Lower lobe of right lung (tissue), 2 donors: ENCODE results near the gene CD36. TPM values are rescaled to one million over a fixed set of nuclear protein-coding genes. Genes with fewer than 3 reads are reported as not detected.

Experiments
- ATAC-seq, 2 donors: fragments of 200-7000 bp; cut with Tn5 transposase; one replicate each; pipeline ENCODE4 v1.9.1; 2020 to 2022; ENCODE audit warnings: mild to moderate bottlenecking in 2 of 2, moderate library complexity in 2 of 2
- DNase-seq: peaks from one replicate; pipeline ENCODE4 v3.0.0-alpha.2; 2020
- H3K27ac ChIP-seq: fragments of 200-600 bp; one replicate; pipeline ENCODE4 v1.8.0; 2022
- H3K27me3 ChIP-seq: fragments of 200-600 bp; one replicate; pipeline ENCODE4 v1.8.0; 2022; ENCODE audit warnings: low read depth
- H3K36me3 ChIP-seq: fragments of 200-600 bp; one replicate; pipeline ENCODE4 v1.8.0; 2022; ENCODE audit warnings: mild to moderate bottlenecking
- H3K4me1 ChIP-seq: fragments of 200-600 bp; one replicate; pipeline ENCODE4 v1.8.0; 2022
- H3K4me3 ChIP-seq: fragments of 200-600 bp; one replicate; pipeline ENCODE4 v1.8.0; 2022; ENCODE audit warnings: mild to moderate bottlenecking
- H3K9me3 ChIP-seq: fragments of 200-600 bp; one replicate; pipeline ENCODE4 v1.8.0; 2022
- CTCF ChIP-seq: fragments of 200-600 bp; IDR thresholded peaks from one replicate; pipeline ENCODE4 v1.8.0; 2022; ENCODE audit warnings: antibody characterized with exemption, mild to moderate bottlenecking
- intact Hi-C: fragments of 100-400 bp; cut with DNase I; formaldehyde crosslinking; loops from one replicate; pipeline ENCODE4 v1.11.0; 2022
- total RNA-seq: library from RNA; stranded (reverse); fragmentation: NEBNext Ultra II Directional; extraction: Animal tissue kit (Norgen Biotek cat#: 25700); gene quantifications from one replicate; pipeline ENCODE4 v1.2.1, GENCODE V29; 2021
- donor health status: DM: no; HTN: yes; CAD: no; lungs with severe emphysema.

The CD36 gene
- total RNA-seq, 1 donor from 2014 or later, result 141 TPM

GRCh38 chr7:80637454-80637853 is 988 bp upstream of the CD36 start:
- no peak for DNase-seq
- intact Hi-C loops, result no loop called here
- TF ChIP-seq CTCF, result no peak
- H3K36me3 ChIP-seq, result no peaks in the 10 kb centered on the region
- no peak overlapping the region for H3K4me3 ChIP-seq
- no peaks in the 10 kb centered on the region for H3K27me3 ChIP-seq
- peak overlapping the region; percentile 12 for H3K27ac ChIP-seq
- H3K9me3 ChIP-seq, result no peaks in the 10 kb centered on the region
- H3K4me1 ChIP-seq, result peaks cover 72% of the 10 kb centered on the region
- no peak for ATAC-seq

GRCh38 chr7:80639011-80639410 is 569 bp downstream of the CD36 start:
- no peaks in the 10 kb centered on the region for H3K36me3 ChIP-seq
- intact Hi-C loops, result no loop called here
- ATAC-seq, result no peak
- TF ChIP-seq CTCF, result no peak
- H3K9me3 ChIP-seq, result no peaks in the 10 kb centered on the region
- no peak for DNase-seq
- peak overlapping the region; percentile 20 for H3K27ac ChIP-seq
- H3K4me1 ChIP-seq, result peaks cover 70% of the 10 kb centered on the region
- H3K27me3 ChIP-seq, result no peaks in the 10 kb centered on the region
- peak overlapping the region; percentile 20 for H3K4me3 ChIP-seq

GRCh38 chr7:80640846-80641245 is 2.4 kb downstream of the CD36 start:
- ATAC-seq, result no peak
- no peaks in the 10 kb centered on the region for H3K36me3 ChIP-seq
- H3K4me3 ChIP-seq, result peak overlapping the region; percentile 1
- no peaks in the 10 kb centered on the region for H3K27me3 ChIP-seq
- peaks cover 55% of the 10 kb centered on the region for H3K4me1 ChIP-seq
- intact Hi-C loops, result no loop called here
- H3K27ac ChIP-seq, result peak overlapping the region; percentile 5
- no peak for DNase-seq
- no peak for TF ChIP-seq CTCF
- no peaks in the 10 kb centered on the region for H3K9me3 ChIP-seq

- Histone ChIP-seq H3K27ac (peak overlapping the region; percentile 2), H3K36me3 (no peaks in the 10 kb centered on the region), H3K27me3 (no peaks in the 10 kb centered on the region), H3K9me3 (no peaks in the 10 kb centered on the region), H3K4me1 (peaks cover 48% of the 10 kb centered on the region), H3K4me3 (no peak overlapping the region)
- intact Hi-C loops, result no loop called here
- TF ChIP-seq CTCF, result no peak
- no peak for ATAC-seq
- no peak for DNase-seq
Observed at GRCh38 chr7:80641548-80641947, 3.1 kb downstream of the CD36 start.

- no peaks in the 10 kb centered on the region for H3K36me3 ChIP-seq
- intact Hi-C loops, result no loop called here
Observed at GRCh38 chr7:80642871-80643270, 4.4 kb downstream of the CD36 start.

More at GRCh38 chr7:80642871-80643270, 4.4 kb downstream of the CD36 start:
- Histone ChIP-seq H3K4me3 (no peak overlapping the region), H3K27me3 (no peaks in the 10 kb centered on the region), H3K4me1 (peaks cover 35% of the 10 kb centered on the region), H3K27ac (no peak overlapping the region), H3K9me3 (no peaks in the 10 kb centered on the region)
- ATAC-seq (peak in 1 of 2 donors; percentile 57), DNase-seq (no peak)
- no peak for TF ChIP-seq CTCF
